22Rv1 (cell line): ENCODE results near the gene CDHR5.

ENCODE experiments used
- ZFX ChIP-seq: fragments of 450-650 bp; IDR thresholded peaks from 2 replicates; pipeline ENCODE4 v1.6.1; 2017; ENCODE audit warnings: antibody characterized with exemption, borderline replicate concordance
- TF ChIP-seq, protein P1 (sequence below): fragments of 450-650 bp; IDR thresholded peaks from 2 replicates; pipeline ENCODE4 v1.5.1; 2017; ENCODE audit warnings: mild to moderate bottlenecking

DNA sequence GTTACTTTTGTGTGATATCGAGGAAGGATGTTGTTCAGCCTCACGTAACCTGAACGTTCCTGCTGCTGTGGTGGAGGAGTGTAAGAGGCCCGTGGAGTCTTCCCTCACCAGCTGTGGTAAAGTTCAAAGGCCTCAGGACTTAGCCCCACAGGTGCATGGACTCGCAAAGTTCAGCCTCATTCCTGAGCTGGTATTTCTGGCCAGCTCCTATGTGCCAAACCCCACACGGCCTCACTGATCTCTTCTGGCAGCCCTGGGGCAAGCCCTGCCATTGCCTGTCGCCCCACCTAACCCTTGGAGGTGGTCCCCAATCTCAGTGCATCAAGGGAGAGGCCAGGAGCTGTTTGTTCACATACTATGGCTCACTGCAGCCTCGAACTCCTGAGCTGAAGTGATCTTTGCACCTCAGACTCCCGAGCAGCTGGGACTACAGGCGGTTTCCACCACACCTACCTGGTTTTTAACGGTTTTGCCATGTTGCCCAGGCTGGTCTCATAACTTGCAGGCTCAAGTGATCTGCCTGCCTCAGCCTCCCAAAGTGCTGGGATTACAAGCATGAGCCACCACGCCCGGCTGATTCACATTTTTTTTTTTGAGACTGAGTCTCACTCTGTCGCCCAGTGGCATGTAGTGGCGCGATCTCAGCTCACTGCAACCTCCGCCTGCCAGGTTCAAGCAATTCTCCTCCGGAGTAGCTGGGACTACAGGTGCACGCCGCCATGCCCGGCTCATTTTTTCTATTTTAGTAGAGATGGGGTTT, 46.3 kb downstream of the CDHR5 start:
- TF ChIP-seq, protein P1, sequence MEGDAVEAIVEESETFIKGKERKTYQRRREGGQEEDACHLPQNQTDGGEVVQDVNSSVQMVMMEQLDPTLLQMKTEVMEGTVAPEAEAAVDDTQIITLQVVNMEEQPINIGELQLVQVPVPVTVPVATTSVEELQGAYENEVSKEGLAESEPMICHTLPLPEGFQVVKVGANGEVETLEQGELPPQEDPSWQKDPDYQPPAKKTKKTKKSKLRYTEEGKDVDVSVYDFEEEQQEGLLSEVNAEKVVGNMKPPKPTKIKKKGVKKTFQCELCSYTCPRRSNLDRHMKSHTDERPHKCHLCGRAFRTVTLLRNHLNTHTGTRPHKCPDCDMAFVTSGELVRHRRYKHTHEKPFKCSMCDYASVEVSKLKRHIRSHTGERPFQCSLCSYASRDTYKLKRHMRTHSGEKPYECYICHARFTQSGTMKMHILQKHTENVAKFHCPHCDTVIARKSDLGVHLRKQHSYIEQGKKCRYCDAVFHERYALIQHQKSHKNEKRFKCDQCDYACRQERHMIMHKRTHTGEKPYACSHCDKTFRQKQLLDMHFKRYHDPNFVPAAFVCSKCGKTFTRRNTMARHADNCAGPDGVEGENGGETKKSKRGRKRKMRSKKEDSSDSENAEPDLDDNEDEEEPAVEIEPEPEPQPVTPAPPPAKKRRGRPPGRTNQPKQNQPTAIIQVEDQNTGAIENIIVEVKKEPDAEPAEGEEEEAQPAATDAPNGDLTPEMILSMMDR: no peak
- TF ChIP-seq ZFX: no peak
